CD14-positive monocyte (primary cell): Measurements from ENCODE around the gene DACT1. TPM values are rescaled to one million over a fixed set of nuclear protein-coding genes. Genes with fewer than 3 reads are reported as not detected.

Source experiments
- DNase-seq, 3 donors: peaks; one replicate each; pipeline ENCODE4 v3.0.0-alpha.2; 2011 to 2022
- H2AFZ ChIP-seq: 2 replicates; pipeline ENCODE4 v1.6.0; 2012; ENCODE audit warnings: mild to moderate bottlenecking, low read depth, low read length, inconsistent platforms; ENCODE audit not compliant: insufficient read depth, poor library complexity, severe bottlenecking
- H3K27ac ChIP-seq, 2 donors: 1 replicate in 1 of 2; 2 replicates in 1 of 2; pipeline ENCODE4 v1.5.1; 2012 to 2013; ENCODE audit warnings: low read length in 2 of 2, control low read depth in 1 of 2, inconsistent platforms in 1 of 2, low read depth in 1 of 2, mild to moderate bottlenecking in 1 of 2
- H3K27me3 ChIP-seq, 2 donors: one replicate each; pipeline versions ENCODE4 v1.6.0 to v1.6.1; 2011 to 2013; ENCODE audit warnings: low read length in 2 of 2; ENCODE audit not compliant: control insufficient read depth in 2 of 2, insufficient read depth in 2 of 2
- H3K36me3 ChIP-seq, 2 donors: replicated peaks in 1 of 2; 1 replicate in 1 of 2; 2 replicates in 1 of 2; pipeline versions ENCODE4 v1.5.1 to v1.6.1; 2012 to 2013; ENCODE audit warnings: low read length in 2 of 2, control low read depth in 1 of 2, inconsistent platforms in 1 of 2, mild to moderate bottlenecking in 1 of 2; ENCODE audit not compliant: insufficient read depth in 2 of 2, control insufficient read depth in 1 of 2
- H3K4me1 ChIP-seq, 2 donors: 1 replicate in 1 of 2; 2 replicates in 1 of 2; pipeline versions ENCODE4 v1.5.1 to v1.6.1; 2012 to 2013; ENCODE audit warnings: low read length in 2 of 2, control low read depth in 1 of 2, inconsistent platforms in 1 of 2, mild to moderate bottlenecking in 1 of 2, moderate library complexity in 1 of 2; ENCODE audit not compliant: insufficient read depth in 2 of 2, control insufficient read depth in 1 of 2
- H3K4me2 ChIP-seq: replicated peaks from 2 replicates; pipeline ENCODE3; 2012; ENCODE audit warnings: low read length, moderate library complexity, mild to moderate bottlenecking; ENCODE audit not compliant: poor library complexity, severe bottlenecking; ENCODE audit errors: extremely low read depth
- H3K4me3 ChIP-seq, 3 experiments: fragments of 200-600 bp in 1 of 3; sonication (generic) in 1 of 3; replicated peaks in 1 of 3; 1 replicate in 2 of 3; 2 replicates in 1 of 3; pipeline ENCODE4 v1.5.1; 2011 to 2013; ENCODE audit warnings: low read length in 3 of 3, mild to moderate bottlenecking in 3 of 3, control low read depth in 2 of 3, low read depth in 2 of 3, inconsistent platforms in 1 of 3, moderate library complexity in 1 of 3
- H3K79me2 ChIP-seq: 2 replicates; pipeline ENCODE4 v1.6.0; 2012; ENCODE audit warnings: mild to moderate bottlenecking, control low read depth, inconsistent platforms, low read length, moderate library complexity; ENCODE audit not compliant: insufficient read depth
- H3K9ac ChIP-seq: 2 replicates; pipeline ENCODE4 v1.6.0; 2017; ENCODE audit warnings: low read length, mild to moderate bottlenecking; ENCODE audit not compliant: insufficient read depth, poor library complexity, severe bottlenecking
- H3K9me3 ChIP-seq, 2 donors: replicated peaks in 1 of 2; 1 replicate in 1 of 2; 2 replicates in 1 of 2; pipeline versions ENCODE4 v1.5.1 to v1.6.1; 2012 to 2013; ENCODE audit warnings: low read length in 2 of 2, control low read depth in 1 of 2; ENCODE audit not compliant: control insufficient read depth in 1 of 2, insufficient read depth in 1 of 2
- H4K20me1 ChIP-seq: 2 replicates; pipeline ENCODE4 v1.6.0; 2012; ENCODE audit warnings: mild to moderate bottlenecking, low read length, control low read depth, moderate library complexity; ENCODE audit not compliant: insufficient read depth
- H3K27ac Mint-ChIP-seq, 7 donors: one replicate each; pipeline ENCODE4 v1.8.0; 2020; ENCODE audit warnings: mild to moderate bottlenecking in 7 of 7, mixed read lengths in 7 of 7, moderate library complexity in 6 of 7, inconsistent platforms in 2 of 7
- H3K27me3 Mint-ChIP-seq, 3 donors: one replicate each; pipeline ENCODE4 v1.8.0; 2021 to 2022; ENCODE audit warnings: low read depth in 3 of 3, mild to moderate bottlenecking in 3 of 3, mixed read lengths in 3 of 3, moderate library complexity in 3 of 3, inconsistent platforms in 1 of 3
- H3K36me3 Mint-ChIP-seq, 2 donors: one replicate each; pipeline ENCODE4 v1.8.0; 2020; ENCODE audit warnings: mixed read lengths in 2 of 2, inconsistent platforms in 1 of 2, mild to moderate bottlenecking in 1 of 2
- H3K4me1 Mint-ChIP-seq: one replicate; pipeline ENCODE4 v1.8.0; 2020; ENCODE audit warnings: mild to moderate bottlenecking, mixed read lengths
- H3K4me3 Mint-ChIP-seq, 2 donors: one replicate each; pipeline ENCODE4 v1.8.0; 2020; ENCODE audit warnings: mild to moderate bottlenecking in 2 of 2, mixed read lengths in 2 of 2, moderate library complexity in 1 of 2
- H3K9me3 Mint-ChIP-seq, 7 donors: one replicate each; pipeline ENCODE4 v1.8.0; 2020 to 2022; ENCODE audit warnings: mixed read lengths in 7 of 7, mild to moderate bottlenecking in 6 of 7, moderate library complexity in 6 of 7, inconsistent platforms in 2 of 7
- CTCF ChIP-seq: fragments of 200-600 bp; IDR thresholded peaks from one replicate; pipeline ENCODE4 v1.8.0; 2022; ENCODE audit warnings: antibody characterized with exemption, mild to moderate bottlenecking
- WGBS: methylation state at CpG from one replicate; pipeline ENCODE4 v1.1.5; 2013; ENCODE audit warnings: missing lambda C conversion rate; ENCODE audit not compliant: insufficient coverage; 5-methylcytosine and 5-hydroxymethylcytosine counted together
- intact Hi-C, 2 donors: fragments of 100-400 bp; cut with micrococcal nuclease; formaldehyde crosslinking; loops; one replicate each; pipeline versions ENCODE4 v1.15.0 to v1.15.1; 2023
- polyA plus RNA-seq, 3 donors: library from polyadenylated mRNA; depleted of rRNA in 1 of 3; unstranded in 2 of 3; stranded (reverse) in 1 of 3; fragments of 300-500 nt in 2 of 3; fragments of >200 nt in 1 of 3; fragmentation: Illumina TruSeq in 2 of 3; gene quantifications; 1 replicate in 2 of 3; 2 replicates in 1 of 3; pipeline ENCODE4 v1.2.3, GENCODE V29; 2012 to 2021

DACT1 gene
- polyA plus RNA-seq, 3 donors, result 0.09 TPM; not detected in 2

GRCh38 chr14:58663494-58664111 is 25.8 kb downstream of the DACT1 start:
- Mint-ChIP-seq H3K27me3 (no peaks in the 10 kb centered on the region), H3K9me3 (peaks cover 0 to 1% (median 0%) of the 10 kb centered on the region in 7 donors), H3K36me3 (no peaks in the 10 kb centered on the region), H3K4me3 (no peak overlapping the region), H3K27ac (no peak overlapping the region), H3K4me1 (peaks cover 10% of the 10 kb centered on the region)
- WGBS, result no CpG with 5 or more reads among the region's 2 CpGs
- Histone ChIP-seq H4K20me1 (no peaks in the 10 kb centered on the region), H3K27me3 (no peaks in the 10 kb centered on the region), H3K36me3 (no peaks in the 10 kb centered on the region), H3K4me3 (no peak overlapping the region), H3K4me2 (no peak overlapping the region), H3K9me3 (no peaks in the 10 kb centered on the region), H2AFZ (no peak overlapping the region), H3K27ac (no peak overlapping the region), H3K79me2 (no peaks in the 10 kb centered on the region), H3K9ac (no peak overlapping the region), H3K4me1 (no peaks in the 10 kb centered on the region)
- DNase-seq, result no peak
- intact Hi-C loops, result no loop called here
- no peak for TF ChIP-seq CTCF

GRCh38 chr14:58665773-58666500 is 28.2 kb downstream of the DACT1 start:
- no peaks in the 10 kb centered on the region for H4K20me1 ChIP-seq
- TF ChIP-seq CTCF, result no peak
- no peak overlapping the region for H2AFZ ChIP-seq
- no peaks in the 10 kb centered on the region for H3K27me3 ChIP-seq
- no peak overlapping the region for H3K4me3 ChIP-seq
- no peak for DNase-seq
- Mint-ChIP-seq H3K27ac (no peak overlapping the region), H3K9me3 (peaks cover 0 to 2% (median 0%) of the 10 kb centered on the region in 7 donors), H3K4me3 (no peak overlapping the region), H3K27me3 (peaks cover 0 to 2% (median 0%) of the 10 kb centered on the region in 3 donors), H3K36me3 (no peaks in the 10 kb centered on the region), H3K4me1 (peaks cover 21% of the 10 kb centered on the region)
- no peaks in the 10 kb centered on the region for H3K9me3 ChIP-seq
- 100% methylated on average over 2 of the region's 3 CpGs for WGBS
- H3K27ac ChIP-seq, result no peak overlapping the region
- H3K4me1 ChIP-seq, result no peaks in the 10 kb centered on the region
- intact Hi-C loops, result no loop called here
- no peak overlapping the region for H3K9ac ChIP-seq
- H3K4me2 ChIP-seq, result no peak overlapping the region
- no peaks in the 10 kb centered on the region for H3K79me2 ChIP-seq
- H3K36me3 ChIP-seq, result no peaks in the 10 kb centered on the region
